ENCODE data around the gene MLNR. TPM values are rescaled to one million over a fixed set of nuclear protein-coding genes. Genes with fewer than 3 reads are reported as not detected.
A peak's percentile ranks its signal among the peaks of the same experiment; 100 is the strongest.

The MLNR gene
- polyA plus RNA-seq, 1 donor: not detected

GRCh38 chr13:49226613-49227012, 6.5 kb downstream of the MLNR start:
- no peak for DNase-seq

DNA sequence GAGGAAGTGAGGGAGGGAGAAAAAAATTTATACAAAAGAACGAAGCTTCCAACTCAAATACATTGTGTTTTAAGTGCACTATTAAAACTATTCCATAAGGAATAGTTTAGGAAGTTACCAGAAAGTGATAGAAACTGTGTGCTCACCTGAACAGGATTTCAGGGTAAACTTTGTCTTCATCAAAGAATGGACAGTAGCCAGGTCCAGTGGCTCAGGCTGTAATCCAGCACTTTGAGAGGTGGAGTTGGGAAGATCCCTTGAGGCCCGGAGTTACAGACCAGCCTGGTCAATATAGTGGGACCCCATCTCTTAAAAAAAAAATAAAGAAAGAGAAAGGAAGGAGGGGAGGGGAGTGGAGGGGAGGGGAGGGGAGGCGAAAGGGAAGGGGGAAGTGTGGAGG, 14.6 kb downstream of the MLNR start:
- DNase-seq: no peak

DNA sequence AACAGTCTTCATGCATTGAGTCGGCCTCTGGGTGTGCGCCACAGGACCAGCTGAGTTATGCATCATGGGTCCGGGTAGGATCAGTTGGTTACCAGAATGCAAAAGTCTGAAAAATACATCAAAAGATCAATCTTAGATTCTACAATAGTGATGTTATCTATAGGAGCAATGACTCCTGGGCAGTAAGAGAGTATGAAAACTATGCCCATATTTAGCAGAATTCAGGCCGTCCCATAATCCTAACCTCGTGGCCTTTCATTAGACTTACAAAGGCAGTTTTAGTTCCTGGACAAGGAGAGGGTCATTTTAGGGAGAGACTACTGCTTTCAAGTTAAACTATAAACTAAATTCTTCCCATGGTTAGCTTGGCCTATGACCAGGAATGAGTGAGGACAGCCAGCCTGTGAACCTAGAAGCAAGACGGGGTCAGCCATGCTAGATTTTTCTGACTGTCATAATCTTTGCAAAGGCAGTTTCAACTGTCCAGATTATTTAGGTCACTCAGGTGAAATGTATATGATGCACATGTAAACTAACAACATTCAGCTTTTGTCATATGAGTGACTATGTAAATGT, 15.8 kb downstream of the MLNR start:
- DNase-seq: no peak

DNA sequence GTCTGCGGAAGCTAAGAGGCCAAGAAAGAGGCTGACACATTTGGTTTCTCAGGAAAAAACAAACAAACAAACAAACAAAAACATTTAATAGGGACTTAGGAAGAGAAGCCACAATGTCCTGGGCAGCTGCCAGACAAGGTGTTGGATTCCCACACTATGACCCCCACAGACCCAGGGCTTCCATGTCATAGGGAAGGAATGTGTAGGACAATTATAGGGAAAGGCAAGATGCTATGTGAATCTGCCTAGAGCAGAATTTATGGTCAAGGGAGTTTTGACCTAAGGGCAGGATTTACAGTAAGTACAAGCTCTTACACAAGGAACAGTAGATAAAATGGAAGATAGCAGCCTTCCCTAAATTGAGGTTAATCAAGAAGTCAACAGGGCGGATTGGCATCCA, 18.5 kb downstream of the MLNR start:
- no peak for DNase-seq

GRCh38 chr13:49240017-49240416, 19.9 kb downstream of the MLNR start:
- DNase-seq: peak; percentile 8

DNA sequence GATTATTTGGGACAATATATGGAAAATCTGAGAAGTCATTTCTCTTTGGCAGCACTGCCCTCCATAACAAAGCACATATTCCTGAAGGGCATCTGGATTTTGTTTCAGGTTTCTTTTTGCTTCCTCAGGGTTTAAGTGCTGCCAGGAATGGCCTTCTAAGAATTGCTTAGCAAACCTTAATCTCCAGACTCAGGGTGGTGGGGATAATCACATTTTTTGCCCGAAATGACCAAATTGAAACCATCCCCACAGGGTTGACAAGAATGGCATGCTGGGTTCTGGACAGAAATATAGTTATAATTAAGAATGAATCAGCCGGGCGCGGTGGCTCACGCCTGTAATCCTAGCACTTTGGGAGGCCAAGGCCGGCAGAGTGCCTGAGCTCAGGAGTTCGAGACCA, 21.2 kb downstream of the MLNR start:
- DNase-seq: no peak

GRCh38 chr13:49245101-49245500, 25.0 kb downstream of the MLNR start:
- DNase-seq: no peak

- DNase-seq: no peak
Measured at GRCh38 chr13:49246850-49247642, 26.9 kb downstream of the MLNR start.

GRCh38 chr13:49247643-49248621, 27.8 kb downstream of the MLNR start, which contains the start of gene CDADC1:
Gene CDADC1, plus strand, starts transcription at chr13:49247925. Its CDS starts 113 bp downstream, at chr13:49248038.
- peak; percentile 97 for DNase-seq

GRCh38 chr13:49248622-49249002, 28.5 kb downstream of the MLNR start:
- DNase-seq: peak; percentile 6

DNA sequence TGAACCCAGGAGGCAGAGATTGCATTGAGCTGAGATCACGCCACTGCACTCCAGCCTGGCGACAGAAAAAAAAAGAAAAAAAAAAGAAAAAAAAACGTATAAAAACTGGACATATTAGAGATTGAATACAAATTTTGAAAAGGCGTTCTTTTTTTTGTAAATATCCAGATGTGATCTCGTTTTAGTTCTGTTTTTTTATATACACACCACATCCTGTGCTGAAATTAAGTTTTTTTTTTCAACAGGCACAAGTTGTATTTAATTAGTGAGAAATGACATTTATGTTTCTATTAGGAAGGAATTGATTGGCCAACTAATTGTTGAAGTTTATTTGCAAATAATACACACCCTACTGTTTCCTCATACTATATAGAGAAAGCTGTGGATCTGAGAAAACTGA, 31.2 kb downstream of the MLNR start:
- DNase-seq: no peak

- DNase-seq: no peak
Measured at GRCh38 chr13:49253310-49253709, 33.2 kb downstream of the MLNR start.

DNA sequence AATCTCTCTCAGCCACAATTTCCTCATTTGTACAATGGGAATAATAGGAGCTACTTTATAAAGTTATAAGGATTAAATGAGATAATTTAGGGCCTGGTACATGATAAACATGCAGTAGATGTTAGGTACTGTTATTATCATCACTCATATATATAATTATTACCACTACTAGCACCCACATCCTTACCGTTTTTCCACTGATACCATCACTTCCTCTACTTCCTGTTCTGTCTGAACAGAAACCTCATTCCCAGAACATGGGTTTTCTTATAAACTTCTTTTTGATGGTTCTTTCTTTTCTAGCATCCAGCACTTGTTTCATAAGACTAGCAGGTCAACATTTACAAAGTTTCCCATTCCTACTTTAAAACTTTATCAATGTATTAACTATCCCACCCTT, 33.9 kb downstream of the MLNR start:
- DNase-seq: no peak

- no peak for DNase-seq
Measured at GRCh38 chr13:49256841-49257240, 36.7 kb downstream of the MLNR start.

DNA sequence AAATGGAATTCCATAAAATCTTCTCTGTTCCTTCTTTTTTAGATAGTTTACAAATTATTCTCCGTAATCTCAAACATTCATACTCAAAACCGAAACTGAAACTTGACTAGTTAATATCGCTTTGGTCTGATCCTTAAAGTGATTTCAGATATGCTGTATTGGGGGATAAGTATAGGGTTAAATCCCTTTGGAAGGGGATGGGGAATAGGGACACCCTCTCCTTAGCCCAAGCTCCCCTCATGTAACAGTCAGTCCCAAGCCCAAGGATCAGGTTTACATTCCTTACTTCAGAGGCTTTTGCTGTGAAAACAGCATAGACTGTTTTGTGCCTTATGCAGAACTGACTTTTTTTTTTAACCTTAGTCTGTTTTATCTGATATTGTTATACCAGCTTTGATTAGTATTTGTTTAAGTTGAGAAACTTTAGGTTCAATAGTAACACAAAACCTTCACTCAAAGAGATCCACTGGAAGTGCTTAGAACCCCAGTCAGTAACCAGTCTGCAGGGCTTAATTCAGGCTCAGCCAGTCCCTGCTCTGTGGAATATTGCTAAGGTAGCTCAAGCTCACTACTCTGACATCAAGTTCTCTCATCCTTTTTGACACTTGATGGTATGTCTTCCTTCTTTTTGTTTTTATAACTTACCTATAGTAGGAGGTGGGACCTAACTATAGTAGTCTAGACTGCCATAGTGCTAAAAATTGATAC, 38.1 kb downstream of the MLNR start:
- DNase-seq: no peak

- no peak for DNase-seq
Measured at GRCh38 chr13:49259586-49259985, 39.4 kb downstream of the MLNR start.

DNA sequence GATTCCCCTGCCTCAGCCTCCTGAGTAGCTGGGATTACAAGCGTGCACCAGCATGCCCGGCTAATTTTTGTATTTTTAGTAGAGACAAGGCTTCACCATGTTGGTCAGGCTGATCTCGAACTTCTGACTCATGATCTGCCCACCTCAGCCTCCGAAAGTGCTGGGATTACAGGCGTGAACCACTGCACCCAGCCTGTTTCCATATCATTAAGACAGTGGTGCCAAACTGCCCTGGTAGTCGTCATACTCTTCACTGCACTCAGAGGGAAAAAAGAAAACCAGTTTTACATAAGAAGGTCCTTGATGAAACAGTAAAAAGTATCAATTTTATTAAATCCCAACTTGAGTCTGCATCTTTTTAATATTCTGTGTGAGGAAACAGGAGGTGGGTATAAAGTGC, 42.5 kb downstream of the MLNR start:
- DNase-seq: no peak

DNA sequence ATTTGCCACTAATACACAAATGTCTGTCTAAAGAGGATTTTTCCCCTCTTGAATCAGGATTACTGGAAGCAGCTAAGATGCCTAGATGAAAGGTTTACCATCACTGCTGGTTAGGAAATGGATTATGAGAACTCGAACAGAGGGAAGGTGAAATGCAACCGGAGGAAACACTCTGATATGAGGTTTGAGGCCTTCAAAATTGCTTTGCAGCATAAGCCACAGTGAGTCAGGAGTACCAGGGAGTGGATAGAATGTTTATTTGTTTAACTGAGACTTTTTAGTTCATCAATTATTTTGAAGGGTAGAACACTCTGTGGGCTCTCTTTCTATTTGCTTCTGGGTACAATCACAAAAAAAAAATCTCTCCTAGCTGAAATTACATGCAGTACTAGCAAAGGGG, 45.7 kb downstream of the MLNR start:
- no peak for DNase-seq

DNA sequence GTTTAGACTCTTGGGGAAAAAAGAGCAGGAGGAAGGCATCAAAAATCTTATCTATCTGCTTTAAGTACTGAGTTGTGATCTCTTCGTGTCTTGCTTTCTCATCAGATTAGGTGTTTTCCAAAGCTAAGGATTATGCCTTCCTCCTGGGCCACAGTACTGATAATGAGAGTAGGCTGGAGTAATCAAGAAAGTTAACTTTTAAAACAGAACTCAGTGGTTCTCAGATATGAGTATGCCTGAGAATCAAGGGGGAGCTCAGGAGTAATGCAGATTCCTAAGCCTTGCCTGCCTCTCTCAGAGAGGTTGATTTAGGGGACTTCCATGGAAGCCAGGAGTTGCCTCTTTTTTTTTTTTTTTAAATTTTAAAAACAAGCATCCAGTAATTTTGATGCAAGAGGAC, 51.1 kb downstream of the MLNR start:
- DNase-seq: no peak

All from hindlimb muscle (tissue), 1 donor.